Astrocyte (in vitro differentiated cells and primary cell): ENCODE measurements around the gene CPNE2. TPM values are rescaled to one million over a fixed set of nuclear protein-coding genes. Genes with fewer than 3 reads are reported as not detected.

Experiments
- DNase-seq: peaks from one replicate; pipeline ENCODE4 v3.0.0-alpha.2; 2010; ENCODE audit warnings: low read depth
- FAIRE-seq: peaks from 2 replicates; lab custom pipeline; 2011; peaks lifted over from hg19 to GRCh38; lab: Jason Lieb, UNC
- H2AFZ ChIP-seq: 2 replicates; pipeline ENCODE4 v1.6.0; 2012; ENCODE audit warnings: low read depth, low read length, inconsistent platforms
- H3K27ac ChIP-seq: 2 replicates; pipeline ENCODE4 v1.5.1; 2011; ENCODE audit warnings: low read depth, low read length, inconsistent platforms
- H3K27me3 ChIP-seq: 2 replicates; pipeline ENCODE4 v1.6.0; 2011; ENCODE audit warnings: low read length, inconsistent platforms; ENCODE audit not compliant: insufficient read depth
- H3K36me3 ChIP-seq: 2 replicates; pipeline ENCODE4 v1.5.1; 2011; ENCODE audit warnings: low read length, inconsistent platforms; ENCODE audit not compliant: insufficient read depth
- H3K4me1 ChIP-seq: 2 replicates; pipeline ENCODE4 v1.5.1; 2011; ENCODE audit warnings: low read length, inconsistent platforms; ENCODE audit not compliant: insufficient read depth
- H3K4me2 ChIP-seq: 2 replicates; pipeline ENCODE4 v1.6.0; 2012; ENCODE audit warnings: low read length, inconsistent platforms
- H3K4me3 ChIP-seq: 2 replicates; pipeline ENCODE4 v1.5.1; 2011; ENCODE audit warnings: low read depth, mild to moderate bottlenecking, low read length, inconsistent platforms; ENCODE audit not compliant: insufficient read depth
- H3K79me2 ChIP-seq: 2 replicates; pipeline ENCODE4 v1.6.0; 2012; ENCODE audit warnings: mild to moderate bottlenecking, low read length, inconsistent platforms; ENCODE audit not compliant: insufficient read depth
- H3K9ac ChIP-seq: 2 replicates; pipeline ENCODE4 v1.6.0; 2012; ENCODE audit warnings: mild to moderate bottlenecking, low read length, inconsistent platforms
- H3K9me3 ChIP-seq: 2 replicates; pipeline ENCODE4 v1.5.1; 2012; ENCODE audit warnings: low read depth, mild to moderate bottlenecking, low read length, inconsistent platforms; ENCODE audit not compliant: insufficient read depth
- H4K20me1 ChIP-seq: 2 replicates; pipeline ENCODE4 v1.6.0; 2012; ENCODE audit warnings: low read length, inconsistent platforms; ENCODE audit not compliant: insufficient read depth
- H3K27ac Mint-ChIP-seq: one replicate; pipeline ENCODE4 v1.8.0; 2021; ENCODE audit warnings: mild to moderate bottlenecking, mixed read lengths; ENCODE audit not compliant: unreplicated experiment
- H3K27me3 Mint-ChIP-seq: one replicate; pipeline ENCODE4 v1.8.0; 2021; ENCODE audit warnings: low read depth, mixed read lengths; ENCODE audit not compliant: unreplicated experiment
- H3K36me3 Mint-ChIP-seq: one replicate; pipeline ENCODE4 v1.8.0; 2021; ENCODE audit warnings: low read depth, mixed read lengths; ENCODE audit not compliant: unreplicated experiment
- H3K4me1 Mint-ChIP-seq: one replicate; pipeline ENCODE4 v1.8.0; 2021; ENCODE audit warnings: low read depth, mixed read lengths; ENCODE audit not compliant: unreplicated experiment
- H3K4me3 Mint-ChIP-seq: one replicate; pipeline ENCODE4 v1.8.0; 2021; ENCODE audit warnings: mild to moderate bottlenecking, moderate library complexity, mixed read lengths; ENCODE audit not compliant: unreplicated experiment
- H3K9me3 Mint-ChIP-seq: one replicate; pipeline ENCODE4 v1.8.0; 2021; ENCODE audit warnings: mild to moderate bottlenecking, mixed read lengths; ENCODE audit not compliant: unreplicated experiment
- EZH2 ChIP-seq: IDR thresholded peaks from 2 replicates; pipeline ENCODE4 v1.6.1; 2012; ENCODE audit warnings: mild to moderate bottlenecking, low read length, inconsistent platforms; ENCODE audit not compliant: insufficient read depth
- total RNA-seq: library from RNA; stranded (reverse); gene quantifications from 2 replicates; pipeline ENCODE4 v1.2.1, GENCODE V29; 2021
- TF ChIP-seq, protein P1 (sequence below): IDR thresholded peaks from 2 replicates; pipeline ENCODE4 v1.5.1; 2011; ENCODE audit warnings: low read depth, mild to moderate bottlenecking, inconsistent platforms, low read length, moderate library complexity; ENCODE audit not compliant: insufficient read depth

CPNE2 gene
- total RNA-seq, 1 donor from 2014 or later = 19.3 TPM

DNA sequence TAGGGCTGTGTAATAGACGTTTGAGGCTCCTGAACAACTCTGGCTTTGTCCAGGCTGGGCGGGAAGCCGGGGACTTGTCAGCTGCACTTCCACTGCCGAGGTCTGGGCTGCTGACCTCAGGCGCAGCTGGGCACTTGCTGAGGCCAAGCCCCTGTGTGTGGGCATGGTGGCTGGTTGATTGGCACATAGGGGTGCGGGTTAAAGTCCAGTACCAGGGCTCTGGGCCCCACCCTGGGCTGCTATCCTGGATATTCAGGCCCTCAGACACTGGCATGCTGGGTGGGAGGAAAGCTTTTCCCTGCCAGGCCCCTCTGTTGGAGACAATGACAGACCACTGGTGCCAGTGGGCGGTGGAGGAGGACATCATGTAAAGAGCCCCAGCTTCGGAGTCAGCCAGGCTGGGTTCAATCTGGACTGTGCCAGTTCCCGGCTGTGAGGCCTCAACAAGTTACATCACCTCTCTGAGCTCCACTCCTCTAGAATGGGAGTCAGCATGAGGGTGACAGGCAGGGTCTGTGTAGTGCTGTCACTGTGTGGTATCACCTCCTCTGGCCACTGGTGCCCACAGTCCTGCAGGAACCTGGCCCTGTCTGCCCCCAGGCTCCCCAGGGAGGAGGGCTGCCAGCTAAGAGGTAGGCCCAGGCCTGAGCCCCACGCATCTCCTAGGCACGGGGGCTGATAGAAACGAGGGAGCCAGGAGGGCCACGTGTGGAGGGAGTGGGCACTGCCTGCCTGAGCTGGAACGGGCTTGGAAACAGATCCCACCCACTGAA is 51.0 kb downstream of the CPNE2 start:
- no peak for FAIRE-seq
- Histone ChIP-seq H3K79me2 (no peaks in the 10 kb centered on the region), H3K27ac (no peak overlapping the region), H2AFZ (no peak overlapping the region), H3K27me3 (no peaks in the 10 kb centered on the region), H4K20me1 (peaks cover 3% of the 10 kb centered on the region), H3K9ac (no peak overlapping the region), H3K4me1 (peaks cover 10% of the 10 kb centered on the region), H3K9me3 (no peaks in the 10 kb centered on the region), H3K36me3 (no peaks in the 10 kb centered on the region), H3K4me2 (no peak overlapping the region), H3K4me3 (no peak overlapping the region)
- H3K27me3 Mint-ChIP-seq = peaks cover 8% of the 10 kb centered on the region
- TF ChIP-seq EZH2 = no peak
- TF ChIP-seq, protein P1, sequence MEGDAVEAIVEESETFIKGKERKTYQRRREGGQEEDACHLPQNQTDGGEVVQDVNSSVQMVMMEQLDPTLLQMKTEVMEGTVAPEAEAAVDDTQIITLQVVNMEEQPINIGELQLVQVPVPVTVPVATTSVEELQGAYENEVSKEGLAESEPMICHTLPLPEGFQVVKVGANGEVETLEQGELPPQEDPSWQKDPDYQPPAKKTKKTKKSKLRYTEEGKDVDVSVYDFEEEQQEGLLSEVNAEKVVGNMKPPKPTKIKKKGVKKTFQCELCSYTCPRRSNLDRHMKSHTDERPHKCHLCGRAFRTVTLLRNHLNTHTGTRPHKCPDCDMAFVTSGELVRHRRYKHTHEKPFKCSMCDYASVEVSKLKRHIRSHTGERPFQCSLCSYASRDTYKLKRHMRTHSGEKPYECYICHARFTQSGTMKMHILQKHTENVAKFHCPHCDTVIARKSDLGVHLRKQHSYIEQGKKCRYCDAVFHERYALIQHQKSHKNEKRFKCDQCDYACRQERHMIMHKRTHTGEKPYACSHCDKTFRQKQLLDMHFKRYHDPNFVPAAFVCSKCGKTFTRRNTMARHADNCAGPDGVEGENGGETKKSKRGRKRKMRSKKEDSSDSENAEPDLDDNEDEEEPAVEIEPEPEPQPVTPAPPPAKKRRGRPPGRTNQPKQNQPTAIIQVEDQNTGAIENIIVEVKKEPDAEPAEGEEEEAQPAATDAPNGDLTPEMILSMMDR = no peak
- no peaks in the 10 kb centered on the region for H3K9me3 Mint-ChIP-seq
- no peak for DNase-seq
- peaks cover 7% of the 10 kb centered on the region for H3K36me3 Mint-ChIP-seq
- H3K4me3 Mint-ChIP-seq = no peak overlapping the region
- H3K4me1 Mint-ChIP-seq = peaks cover 11% of the 10 kb centered on the region
- no peak overlapping the region for H3K27ac Mint-ChIP-seq

DNA sequence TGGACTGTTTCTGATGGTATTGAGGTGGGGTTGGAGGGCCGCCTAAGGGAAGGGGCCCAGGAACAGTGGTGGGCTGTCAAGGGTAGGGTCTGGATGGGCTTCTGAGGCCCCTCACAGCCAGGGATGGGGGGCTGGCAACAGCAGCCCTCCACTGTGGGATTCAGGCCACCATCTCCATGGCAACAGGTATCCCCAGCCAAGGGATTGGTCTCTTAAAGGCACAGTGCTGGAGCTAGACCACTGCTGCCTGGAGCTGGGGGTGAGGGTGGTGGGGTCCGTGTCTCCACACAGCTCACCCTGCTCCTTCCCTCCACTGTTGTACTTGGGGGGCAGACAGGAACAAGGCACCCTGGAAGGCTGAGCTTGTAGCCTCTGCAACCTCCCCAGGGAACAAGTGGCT is 51.6 kb downstream of the CPNE2 start:
- FAIRE-seq = no peak
- H3K79me2 ChIP-seq = no peaks in the 10 kb centered on the region
- Mint-ChIP-seq H3K4me1 (peaks cover 11% of the 10 kb centered on the region), H3K27ac (no peak overlapping the region), H3K27me3 (peaks cover 6% of the 10 kb centered on the region), H3K36me3 (peaks cover 9% of the 10 kb centered on the region), H3K9me3 (peaks cover 2% of the 10 kb centered on the region), H3K4me3 (no peak overlapping the region)
- H3K4me1 ChIP-seq = peaks cover 10% of the 10 kb centered on the region
- H4K20me1 ChIP-seq = peaks cover 3% of the 10 kb centered on the region
- no peak for DNase-seq
- no peak overlapping the region for H3K4me3 ChIP-seq
- TF ChIP-seq, protein P1 = no peak
- TF ChIP-seq EZH2 = no peak
- H3K27ac ChIP-seq = no peak overlapping the region
- H3K27me3 ChIP-seq = no peaks in the 10 kb centered on the region
- H3K36me3 ChIP-seq = no peaks in the 10 kb centered on the region
- no peak overlapping the region for H3K9ac ChIP-seq
- no peak overlapping the region for H3K4me2 ChIP-seq
- no peaks in the 10 kb centered on the region for H3K9me3 ChIP-seq
- H2AFZ ChIP-seq = no peak overlapping the region
